ENCODE measurements around the gene RHBDL1. TPM values are rescaled to one million over a fixed set of nuclear protein-coding genes. Genes with fewer than 3 reads are reported as not detected.

RHBDL1 gene
- total and polyA plus RNA-seq, 9 of the 15 experiments (the other 6 are each of a cell fraction or from before 2014, with no cell fraction given) = 0.03 to 5.6 (median 1.3) TPM; not detected in 1

GRCh38 chr16:684961-685696 is 9.7 kb downstream of the RHBDL1 start (continued):
- no peak for TF ChIP-seq SPI1 (IDR thresholded peaks at IDR 0.05; ENCODE audit: borderline replicate concordance, low read depth, low read length)
- TF ChIP-seq, protein P1, sequence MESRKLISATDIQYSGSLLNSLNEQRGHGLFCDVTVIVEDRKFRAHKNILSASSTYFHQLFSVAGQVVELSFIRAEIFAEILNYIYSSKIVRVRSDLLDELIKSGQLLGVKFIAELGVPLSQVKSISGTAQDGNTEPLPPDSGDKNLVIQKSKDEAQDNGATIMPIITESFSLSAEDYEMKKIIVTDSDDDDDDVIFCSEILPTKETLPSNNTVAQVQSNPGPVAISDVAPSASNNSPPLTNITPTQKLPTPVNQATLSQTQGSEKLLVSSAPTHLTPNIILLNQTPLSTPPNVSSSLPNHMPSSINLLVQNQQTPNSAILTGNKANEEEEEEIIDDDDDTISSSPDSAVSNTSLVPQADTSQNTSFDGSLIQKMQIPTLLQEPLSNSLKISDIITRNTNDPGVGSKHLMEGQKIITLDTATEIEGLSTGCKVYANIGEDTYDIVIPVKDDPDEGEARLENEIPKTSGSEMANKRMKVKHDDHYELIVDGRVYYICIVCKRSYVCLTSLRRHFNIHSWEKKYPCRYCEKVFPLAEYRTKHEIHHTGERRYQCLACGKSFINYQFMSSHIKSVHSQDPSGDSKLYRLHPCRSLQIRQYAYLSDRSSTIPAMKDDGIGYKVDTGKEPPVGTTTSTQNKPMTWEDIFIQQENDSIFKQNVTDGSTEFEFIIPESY (CRISPR knock-in tag; IDR thresholded peaks at IDR 0.05) = peak; percentile 98

DNA sequence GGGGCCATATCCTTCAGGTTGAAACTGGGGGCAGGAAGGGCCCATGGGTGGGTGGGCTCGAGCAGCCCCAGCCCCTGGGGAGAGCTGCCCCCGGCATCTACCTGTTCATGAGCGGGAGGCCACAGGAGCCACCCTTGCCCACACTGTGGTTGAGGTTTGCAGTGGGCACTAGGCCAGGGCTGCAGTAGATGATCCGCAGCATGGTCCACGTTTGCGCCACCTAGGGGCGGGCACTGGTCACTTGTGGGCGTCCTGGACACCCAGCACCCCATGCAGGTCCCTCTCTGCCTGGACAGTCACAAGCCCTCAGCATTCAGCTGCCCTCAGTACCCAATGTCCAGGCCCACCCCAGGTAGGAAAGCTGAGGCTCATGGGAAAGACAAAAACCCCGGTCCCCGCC is 10.5 kb downstream of the RHBDL1 start:
- Histone ChIP-seq H3K4me3 (no peak overlapping the region), H3K9me3 (replicated peaks; ENCODE audit: control insufficient read depth, insufficient read depth, low read depth, low read length) (no peaks in the 10 kb centered on the region), H3K27me3 (ENCODE audit: control insufficient read depth in 2 of 2, insufficient read depth in 2 of 2, low read length in 2 of 2) (no peaks in the 10 kb centered on the region), H3K9me1 (ENCODE audit: control insufficient read depth, insufficient read depth, low read length) (peaks cover 15% of the 10 kb centered on the region), H3K79me2 (ENCODE audit: control insufficient read depth, insufficient read depth, low read length) (peaks cover 48% of the 10 kb centered on the region), H2AFZ (ENCODE audit: low read depth, low read length) (no peak overlapping the region), H3K4me2 (ENCODE audit: insufficient read depth, low read length) (no peak overlapping the region), H3K27ac (ENCODE audit: extremely low read depth, low read depth, low read length) (no peak overlapping the region), H3K4me1 (replicated peaks in 1 of 2; ENCODE audit: control insufficient read depth in 2 of 2, insufficient read depth in 2 of 2, low read length in 2 of 2) (peaks cover 29 to 98% of the 10 kb centered on the region in 2 experiments), H3K9ac (ENCODE audit: insufficient read depth in 1 of 2, low read depth in 2 of 2, low read length in 2 of 2) (no peak overlapping the region), H4K20me1 (replicated peaks; ENCODE audit: control insufficient read depth, insufficient read depth, low read length) (peaks cover 18% of the 10 kb centered on the region), H3K36me3 (ENCODE audit: control insufficient read depth, insufficient read depth, low read length) (peaks cover 68% of the 10 kb centered on the region)
- CTCF ChIA-PET (ENCODE audit: low intra/inter-chr PET ratio) = no interaction called here
- DNase-seq (ENCODE audit: extremely low read depth in 1 of 4, low spot score in 3 of 4) = peak in 1 of 4 experiments; percentile 52
- intact Hi-C loops (cut with micrococcal nuclease) (no loop called here), in situ Hi-C loops (cut with MboI) (no loop called here)
- BruUV-seq (replicated peaks) = no TSS peak
- FAIRE-seq = no peak
- 87% methylated on average over 2 of the region's 10 CpGs for WGBS (ENCODE audit: insufficient coverage, low coverage, missing lambda C conversion rate)
- POLR2A ChIA-PET = interaction anchor here (1.4 kb wide), 1 partner anchor 10 kb away, joined by 5 read pairs; no protein-coding TSS in a partner anchor
- no peak for ATAC-seq
- TF ChIP-seq, protein P2, sequence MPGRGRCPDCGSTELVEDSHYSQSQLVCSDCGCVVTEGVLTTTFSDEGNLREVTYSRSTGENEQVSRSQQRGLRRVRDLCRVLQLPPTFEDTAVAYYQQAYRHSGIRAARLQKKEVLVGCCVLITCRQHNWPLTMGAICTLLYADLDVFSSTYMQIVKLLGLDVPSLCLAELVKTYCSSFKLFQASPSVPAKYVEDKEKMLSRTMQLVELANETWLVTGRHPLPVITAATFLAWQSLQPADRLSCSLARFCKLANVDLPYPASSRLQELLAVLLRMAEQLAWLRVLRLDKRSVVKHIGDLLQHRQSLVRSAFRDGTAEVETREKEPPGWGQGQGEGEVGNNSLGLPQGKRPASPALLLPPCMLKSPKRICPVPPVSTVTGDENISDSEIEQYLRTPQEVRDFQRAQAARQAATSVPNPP (IDR thresholded peaks at IDR 0.05; ENCODE audit: borderline replicate concordance, insufficient read depth, insufficient read length) = no peak
- TF ChIP-seq ATF1 (CRISPR knock-in tag; IDR thresholded peaks at IDR 0.05) = no peak
- no peak for TF ChIP-seq ATF1 (tag; IDR thresholded peaks at IDR 0.05)
- no peak for TF ChIP-seq XRCC3 (IDR thresholded peaks at IDR 0.05)
- TF ChIP-seq ILF3 (IDR thresholded peaks at IDR 0.05; ENCODE audit: borderline replicate concordance) = no peak
- TF ChIP-seq NR3C1 (CRISPR knock-in tag; IDR thresholded peaks at IDR 0.05) = no peak
- TF ChIP-seq, protein P3, sequence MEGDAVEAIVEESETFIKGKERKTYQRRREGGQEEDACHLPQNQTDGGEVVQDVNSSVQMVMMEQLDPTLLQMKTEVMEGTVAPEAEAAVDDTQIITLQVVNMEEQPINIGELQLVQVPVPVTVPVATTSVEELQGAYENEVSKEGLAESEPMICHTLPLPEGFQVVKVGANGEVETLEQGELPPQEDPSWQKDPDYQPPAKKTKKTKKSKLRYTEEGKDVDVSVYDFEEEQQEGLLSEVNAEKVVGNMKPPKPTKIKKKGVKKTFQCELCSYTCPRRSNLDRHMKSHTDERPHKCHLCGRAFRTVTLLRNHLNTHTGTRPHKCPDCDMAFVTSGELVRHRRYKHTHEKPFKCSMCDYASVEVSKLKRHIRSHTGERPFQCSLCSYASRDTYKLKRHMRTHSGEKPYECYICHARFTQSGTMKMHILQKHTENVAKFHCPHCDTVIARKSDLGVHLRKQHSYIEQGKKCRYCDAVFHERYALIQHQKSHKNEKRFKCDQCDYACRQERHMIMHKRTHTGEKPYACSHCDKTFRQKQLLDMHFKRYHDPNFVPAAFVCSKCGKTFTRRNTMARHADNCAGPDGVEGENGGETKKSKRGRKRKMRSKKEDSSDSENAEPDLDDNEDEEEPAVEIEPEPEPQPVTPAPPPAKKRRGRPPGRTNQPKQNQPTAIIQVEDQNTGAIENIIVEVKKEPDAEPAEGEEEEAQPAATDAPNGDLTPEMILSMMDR (IDR thresholded peaks at IDR 0.05 in 2 of 3, conservative IDR thresholded peaks at IDR 0.05 in 1 of 3; ENCODE audit: insufficient read depth in 2 of 3, low read depth in 1 of 3, low read length in 3 of 3) = peak; percentile 46 to 59 (median 48)
- TF ChIP-seq GABPB1 (CRISPR knock-in tag; IDR thresholded peaks at IDR 0.05) = no peak
- no peak for TF ChIP-seq THAP7 (CRISPR knock-in tag; IDR thresholded peaks at IDR 0.05)
- TF ChIP-seq ZNF449 (CRISPR knock-in tag; IDR thresholded peaks at IDR 0.05) = no peak
- no peak for TF ChIP-seq RHOXF2B (CRISPR knock-in tag; conservative IDR thresholded peaks at IDR 0.05)

Data from K562 (cell line).